PC-9 (cell line): Measurements from ENCODE around the gene TBL1Y. TPM values are rescaled to one million over a fixed set of nuclear protein-coding genes. Genes with fewer than 3 reads are reported as not detected.
"Not testable (repeated sequence)": the region's sequence is repeated elsewhere in the genome, so short reads cannot be mapped to it uniquely, and the experiment has no call there.

Experiments used
- Bru-seq: library from RNA; stranded (reverse); fragments of 400-500 nt; gene quantifications from one replicate; lab custom pipeline; 2021; lab: Mats Ljungman, UMichigan
- BruChase-seq, 2 experiments: library from RNA; stranded (reverse); fragments of 400-500 nt; gene quantifications; one replicate each; lab custom pipeline; 2021; lab: Mats Ljungman, UMichigan
- BruUV-seq: library from RNA; stranded (reverse); fragments of 400-500 nt; replicated peaks from 2 replicates; lab custom pipeline; 2021; lab: Mats Ljungman, UMichigan
- CTCF ChIA-PET: fragments of 300-600 bp; sonication (Branson Sonifier 250); formaldehyde crosslinking; loops from one replicate; lab custom pipeline; 2022; ENCODE audit warnings: antibody characterized with exemption; lab: Charles Lee
- POLR2A ChIA-PET: fragments of 300-600 bp; sonication (Branson Sonifier 250); formaldehyde crosslinking; loops from one replicate; lab custom pipeline; 2022; ENCODE audit warnings: antibody characterized with exemption; ENCODE audit not compliant: unreplicated experiment; lab: Charles Lee
- DNase-seq, 2 experiments: peaks; one replicate each; pipeline versions ENCODE4 v3.0.0 to v3.0.0-alpha.2; 2015 to 2022; ENCODE audit warnings: mixed read lengths in 1 of 2
- H2AFZ ChIP-seq: fragments of 200-600 bp; sonication (generic); 2 replicates; pipeline ENCODE4 v1.8.1; 2017; ENCODE audit warnings: antibody characterized with exemption
- H3F3A ChIP-seq: fragments of 200-600 bp; sonication (generic); 2 replicates; pipeline ENCODE4 v1.8.1; 2017; ENCODE audit warnings: antibody characterized with exemption, mild to moderate bottlenecking, low read depth; ENCODE audit not compliant: insufficient read depth
- H3K27ac ChIP-seq: fragments of 200-600 bp; sonication (generic); 2 replicates; pipeline ENCODE4 v1.6.1; 2016; ENCODE audit warnings: mixed run types
- H3K27me3 ChIP-seq: fragments of 200-600 bp; sonication (generic); 2 replicates; pipeline ENCODE4 v1.6.1; 2016; ENCODE audit warnings: low read depth, mixed run types; ENCODE audit not compliant: insufficient read depth
- H3K36me3 ChIP-seq: fragments of 200-600 bp; sonication (generic); 2 replicates; pipeline ENCODE4 v1.6.1; 2016; ENCODE audit warnings: low read depth, mixed run types
- H3K4me1 ChIP-seq: fragments of 200-600 bp; sonication (generic); replicated peaks from 2 replicates; pipeline ENCODE4 v1.6.1; 2016; ENCODE audit warnings: mixed run types; ENCODE audit not compliant: insufficient read depth
- H3K4me2 ChIP-seq: fragments of 200-600 bp; sonication (generic); 2 replicates; pipeline ENCODE4 v1.6.1; 2017; ENCODE audit warnings: mixed run types
- H3K4me3 ChIP-seq: fragments of 200-600 bp; sonication (generic); 2 replicates; pipeline ENCODE4 v1.6.1; 2016; ENCODE audit warnings: mixed run types
- H3K79me2 ChIP-seq: fragments of 200-600 bp; sonication (generic); 2 replicates; pipeline ENCODE4 v1.6.1; 2017; ENCODE audit warnings: low read depth, mixed run types
- H3K9me2 ChIP-seq: fragments of 200-600 bp; sonication (generic); 2 replicates; pipeline ENCODE4 v1.8.1; 2017; ENCODE audit warnings: mild to moderate bottlenecking; ENCODE audit not compliant: insufficient read depth
- H3K9me3 ChIP-seq: fragments of 200-600 bp; sonication (generic); 2 replicates; pipeline ENCODE4 v1.8.1; 2016; ENCODE audit warnings: low read depth; ENCODE audit not compliant: insufficient read depth
- H4K20me1 ChIP-seq: fragments of 200-600 bp; sonication (generic); 2 replicates; pipeline ENCODE4 v1.8.1; 2017; ENCODE audit not compliant: insufficient read depth
- CTCF ChIP-seq: fragments of 200-600 bp; sonication (generic); conservative IDR thresholded peaks from 2 replicates; pipeline ENCODE4 v1.6.1; 2017; ENCODE audit warnings: mixed run types, antibody characterized with exemption, mild to moderate bottlenecking, moderate library complexity
- EZH2 ChIP-seq: fragments of 200-600 bp; sonication (generic); IDR thresholded peaks from 2 replicates; pipeline ENCODE4 v1.8.0; 2017; ENCODE audit warnings: antibody characterized with exemption, low read depth
- intact Hi-C: fragments of 100-400 bp; cut with micrococcal nuclease; formaldehyde crosslinking; loops from one replicate; pipeline ENCODE4 v1.10.0; 2022; ENCODE audit not compliant: unreplicated experiment
- long read RNA-seq: library from polyadenylated mRNA; stranded (forward); transcript quantifications from one replicate; pipeline ENCODE4 v2.0.0, GENCODE V29; 2022
- total RNA-seq: library from RNA; stranded (reverse); gene quantifications from 2 replicates; pipeline ENCODE4 v1.2.3, GENCODE V29; 2021

Gene TBL1Y
- total RNA-seq (not detected in 2 replicates), Bru-seq, nascent RNA (percentile 5 among the genes with signal in this experiment), BruChase-seq, experiment 1, labeled RNA remaining after a 2-hour chase (percentile 4 among the genes with signal in this experiment), BruChase-seq, experiment 2, labeled RNA remaining after a 6-hour chase (percentile 2 among the genes with signal in this experiment)
- long read RNA-seq = 0 reads

- Histone ChIP-seq H3K27me3 (no peaks in the 10 kb centered on the region), H3K9me3 (no peaks in the 10 kb centered on the region), H3K36me3 (no peaks in the 10 kb centered on the region), H4K20me1 (no peaks in the 10 kb centered on the region), H2AFZ (no peak within 1 kb of the TSS), H3K79me2 (no peaks in the 10 kb centered on the region), H3K4me1 (no peaks in the 10 kb centered on the region), H3K4me3 (no peak within 1 kb of the TSS), H3K9me2 (no peaks in the 10 kb centered on the region), H3K4me2 (no peak within 1 kb of the TSS), H3F3A (no peaks in the 10 kb centered on the region), H3K27ac (no peak within 1 kb of the TSS)
- POLR2A ChIA-PET = no interaction called here
- no TSS peak for BruUV-seq
- no peak for TF ChIP-seq CTCF
- no peak for TF ChIP-seq EZH2
- CTCF ChIA-PET = no interaction called here
- no peak for DNase-seq
- intact Hi-C loops = no loop called here
These were observed at the start of gene TBL1Y for GRCh38 chrY:6910372-6911252. Gene TBL1Y (plus strand): TSS chrY:6910697. CDS start chrY:7025085, 114,388 bp downstream.

DNA sequence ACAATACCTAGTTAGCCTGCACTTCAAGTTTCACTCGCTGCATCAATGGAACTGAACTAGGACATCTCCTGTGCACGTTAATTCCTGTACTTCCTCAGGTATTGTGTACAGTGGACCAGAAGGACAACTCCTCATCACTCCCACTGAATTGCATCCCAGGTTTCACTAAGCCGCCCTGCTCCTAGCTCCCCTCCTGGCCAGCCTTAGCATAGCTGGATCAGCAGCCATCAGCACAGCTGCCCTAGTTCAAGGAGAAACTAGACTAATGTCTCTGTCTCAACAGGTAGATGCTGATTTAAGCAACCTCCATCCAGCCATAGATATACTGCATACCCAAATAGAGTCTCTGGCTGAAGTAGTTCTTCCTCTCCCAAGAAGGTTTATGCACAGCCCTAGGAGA lies 16.0 kb upstream of the TBL1Y start:
- intact Hi-C loops = no loop called here
- Histone ChIP-seq H3K9me3 (no peaks in the 10 kb centered on the region), H3K27me3 (no peaks in the 10 kb centered on the region), H3K79me2 (no peaks in the 10 kb centered on the region), H3K36me3 (no peaks in the 10 kb centered on the region), H3K4me3 (no peak overlapping the region), H3K27ac (no peak overlapping the region), H2AFZ (no peak overlapping the region), H4K20me1 (no peaks in the 10 kb centered on the region), H3K4me2 (no peak overlapping the region), H3K9me2 (no peaks in the 10 kb centered on the region), H3K4me1 (no peaks in the 10 kb centered on the region), H3F3A (no peaks in the 10 kb centered on the region)
- DNase-seq = no peak
- TF ChIP-seq CTCF = no peak
- no peak for TF ChIP-seq EZH2
- ChIA-PET CTCF (no interaction called here), POLR2A (no interaction called here)
- BruUV-seq = no TSS peak

DNA sequence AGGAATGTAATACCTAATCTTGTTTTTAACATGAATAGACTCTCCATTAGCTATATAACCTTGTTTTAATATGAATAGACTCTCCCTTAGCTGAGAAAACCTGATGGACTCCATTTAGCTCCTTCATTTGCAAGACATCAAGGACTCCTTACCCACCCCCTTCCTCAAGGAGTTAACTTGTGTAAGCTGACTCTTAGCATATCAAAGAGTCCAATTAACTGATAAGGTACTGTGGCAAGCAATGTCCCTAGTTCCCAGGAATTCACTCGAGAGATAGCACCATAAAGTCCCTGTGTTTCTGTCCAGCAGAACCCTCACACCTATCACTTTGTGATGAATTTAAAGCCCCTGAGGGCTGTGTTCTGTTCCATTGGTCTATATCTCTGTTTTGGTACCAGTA lies 15.3 kb upstream of the TBL1Y start:
- no peaks in the 10 kb centered on the region for H3K36me3 ChIP-seq
- no peaks in the 10 kb centered on the region for H3K79me2 ChIP-seq
- BruUV-seq = no TSS peak
- no peak overlapping the region for H3K4me3 ChIP-seq
- no peaks in the 10 kb centered on the region for H4K20me1 ChIP-seq
- H3K27ac ChIP-seq = no peak overlapping the region
- H2AFZ ChIP-seq = no peak overlapping the region
- H3K9me3 ChIP-seq = no peaks in the 10 kb centered on the region
- no peaks in the 10 kb centered on the region for H3K27me3 ChIP-seq
- ChIA-PET CTCF (no interaction called here), POLR2A (no interaction called here)
- H3F3A ChIP-seq = no peaks in the 10 kb centered on the region
- no peak for DNase-seq
- H3K9me2 ChIP-seq = no peaks in the 10 kb centered on the region
- H3K4me2 ChIP-seq = no peak overlapping the region
- no peaks in the 10 kb centered on the region for H3K4me1 ChIP-seq
- TF ChIP-seq CTCF (no peak), EZH2 (no peak)
- intact Hi-C loops = no loop called here

DNA sequence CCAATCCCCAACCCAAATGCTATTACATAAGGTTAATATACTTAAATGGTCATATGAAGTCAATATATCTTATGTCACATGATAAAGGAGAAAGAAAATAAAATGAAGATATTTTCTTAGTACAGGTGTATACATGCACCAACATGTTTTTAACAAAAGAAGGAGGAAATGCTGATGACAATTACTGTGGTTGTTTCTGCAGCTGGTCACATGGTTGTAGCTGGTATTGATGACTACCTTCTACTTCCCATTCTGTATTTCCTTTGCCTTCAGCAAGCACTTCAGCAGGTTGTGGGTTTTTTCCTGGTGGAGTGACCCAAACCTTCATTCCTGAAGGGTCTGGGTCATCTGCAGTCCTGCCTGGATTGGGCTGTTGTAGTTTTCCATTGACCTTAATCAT lies 8.4 kb upstream of the TBL1Y start:
- BruUV-seq, POLR2A ChIA-PET, intact Hi-C loops: not testable (repeated sequence)

More for the DNA sequence above, 8.4 kb upstream of the TBL1Y start:
- H3F3A ChIP-seq, H3K4me2 ChIP-seq, DNase-seq, H3K4me3 ChIP-seq, H3K27ac ChIP-seq, H3K9me3 ChIP-seq, H3K9me2 ChIP-seq, H3K36me3 ChIP-seq, H4K20me1 ChIP-seq, H2AFZ ChIP-seq, CTCF ChIA-PET, H3K27me3 ChIP-seq, H3K4me1 ChIP-seq, H3K79me2 ChIP-seq: not testable (repeated sequence)
